ENCODE measurements around the gene EMID1.

DNA sequence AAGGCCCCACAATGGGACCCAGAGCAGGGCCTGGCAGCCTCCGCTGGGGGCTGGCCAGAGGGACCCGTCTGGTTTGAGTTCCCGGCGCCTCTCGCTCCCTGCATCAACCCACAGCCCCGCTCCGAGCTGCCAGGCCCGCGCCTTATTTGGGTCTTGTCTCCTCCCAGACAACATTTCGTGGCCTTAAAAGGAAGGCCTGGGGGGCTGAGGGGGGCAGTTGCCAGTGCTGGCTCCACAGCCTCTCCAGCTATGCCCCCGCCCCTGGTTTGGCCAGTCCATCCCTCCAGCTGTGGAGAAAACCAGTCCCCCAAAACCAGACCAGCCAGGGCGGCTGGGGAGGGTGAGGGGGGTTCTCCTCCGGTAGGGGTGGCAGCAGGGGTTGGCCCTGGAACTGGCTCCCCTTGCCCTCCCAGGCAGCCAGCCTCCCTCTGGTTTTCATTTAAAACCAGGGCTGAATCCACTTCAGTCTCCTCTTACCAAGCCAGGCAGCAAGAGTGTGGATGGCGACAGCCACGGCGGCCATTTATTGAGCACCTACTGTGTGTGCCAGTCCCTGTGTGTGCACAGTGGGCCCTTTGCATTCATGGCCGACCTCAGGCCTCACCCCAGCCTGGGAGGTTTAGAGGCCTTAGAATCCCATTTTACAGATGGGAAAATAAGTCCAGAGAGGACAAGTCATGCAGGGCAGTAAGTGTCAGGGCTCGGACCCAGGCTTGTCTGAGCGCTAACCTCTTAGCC is 18.6 kb downstream of the EMID1 start:
- TF ChIP-seq POLR2A (IDR thresholded peaks at IDR 0.05), result no peak
- TF ChIP-seq, protein P1, sequence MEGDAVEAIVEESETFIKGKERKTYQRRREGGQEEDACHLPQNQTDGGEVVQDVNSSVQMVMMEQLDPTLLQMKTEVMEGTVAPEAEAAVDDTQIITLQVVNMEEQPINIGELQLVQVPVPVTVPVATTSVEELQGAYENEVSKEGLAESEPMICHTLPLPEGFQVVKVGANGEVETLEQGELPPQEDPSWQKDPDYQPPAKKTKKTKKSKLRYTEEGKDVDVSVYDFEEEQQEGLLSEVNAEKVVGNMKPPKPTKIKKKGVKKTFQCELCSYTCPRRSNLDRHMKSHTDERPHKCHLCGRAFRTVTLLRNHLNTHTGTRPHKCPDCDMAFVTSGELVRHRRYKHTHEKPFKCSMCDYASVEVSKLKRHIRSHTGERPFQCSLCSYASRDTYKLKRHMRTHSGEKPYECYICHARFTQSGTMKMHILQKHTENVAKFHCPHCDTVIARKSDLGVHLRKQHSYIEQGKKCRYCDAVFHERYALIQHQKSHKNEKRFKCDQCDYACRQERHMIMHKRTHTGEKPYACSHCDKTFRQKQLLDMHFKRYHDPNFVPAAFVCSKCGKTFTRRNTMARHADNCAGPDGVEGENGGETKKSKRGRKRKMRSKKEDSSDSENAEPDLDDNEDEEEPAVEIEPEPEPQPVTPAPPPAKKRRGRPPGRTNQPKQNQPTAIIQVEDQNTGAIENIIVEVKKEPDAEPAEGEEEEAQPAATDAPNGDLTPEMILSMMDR (IDR thresholded peaks at IDR 0.05), result no peak
